Stimulated activated CD4-positive, alpha-beta T cell treated with anti-CD3 and anti-CD28 coated beads, Interleukin-1b, Interleukin-23, amount 100 ng/mL, for 24 hours (primary cell): ENCODE results near the gene STX11.
"Not testable (repeated sequence)": the region's sequence is repeated elsewhere in the genome, so short reads cannot be mapped to it uniquely, and the experiment has no call there.

Experiments used
- DNase-seq, 4 experiments: peaks; one replicate each; pipeline ENCODE4 v3.0.0-alpha.2; 2020; ENCODE audit warnings: low read depth in 4 of 4, low spot score in 1 of 4

The STX11 gene

DNA sequence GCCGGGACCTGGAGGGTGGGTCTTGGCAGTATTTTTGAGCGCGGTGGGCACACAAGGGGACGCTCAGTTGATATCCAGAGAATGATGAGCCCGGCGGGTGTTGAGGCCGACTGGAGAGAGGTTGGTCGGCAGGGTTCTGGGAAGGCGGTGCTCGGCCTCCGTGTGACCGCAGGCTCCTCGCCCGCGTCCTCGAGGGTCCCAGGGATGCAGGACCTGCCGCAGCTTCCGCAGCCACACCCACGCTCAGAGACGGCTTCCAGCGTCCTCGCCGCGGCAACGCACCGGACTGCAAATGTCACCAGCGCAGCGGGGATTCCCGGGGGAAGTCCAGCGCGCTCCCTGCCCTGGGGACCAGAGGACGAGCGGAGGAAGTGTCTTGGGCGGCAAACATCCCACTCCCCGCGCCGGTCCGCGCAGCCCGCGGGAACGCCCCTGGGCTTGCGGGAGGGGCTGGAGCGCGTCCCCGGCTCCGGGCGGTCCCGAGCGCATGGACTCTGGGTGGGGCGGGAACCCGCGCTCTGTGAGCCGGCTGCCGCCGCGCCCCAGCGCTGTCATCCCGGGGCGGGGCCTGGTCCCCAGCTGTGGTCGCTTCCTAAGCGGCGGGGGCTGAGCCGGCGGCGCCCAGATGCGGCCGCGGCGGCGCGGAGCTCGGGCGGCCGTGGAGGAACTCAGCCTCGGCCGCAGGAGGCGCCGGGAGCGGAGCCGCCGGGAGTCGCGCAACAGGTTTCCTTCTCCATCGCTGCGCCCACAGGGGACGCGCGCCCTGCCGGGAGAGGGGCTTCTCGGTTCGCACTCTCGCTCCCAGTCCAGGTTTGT lies at the start of gene STX11:
TSS of gene STX11 (plus strand) at position 624 of the 816 bp plus-strand sequence. CDS start 36,111 bp downstream, outside the sequence.
- peak; percentile 41 to 80 (median 60) for DNase-seq

GRCh38 chr6:144103026-144103563 lies 47.2 kb upstream of the STX11 start:
- no peak for DNase-seq

DNA sequence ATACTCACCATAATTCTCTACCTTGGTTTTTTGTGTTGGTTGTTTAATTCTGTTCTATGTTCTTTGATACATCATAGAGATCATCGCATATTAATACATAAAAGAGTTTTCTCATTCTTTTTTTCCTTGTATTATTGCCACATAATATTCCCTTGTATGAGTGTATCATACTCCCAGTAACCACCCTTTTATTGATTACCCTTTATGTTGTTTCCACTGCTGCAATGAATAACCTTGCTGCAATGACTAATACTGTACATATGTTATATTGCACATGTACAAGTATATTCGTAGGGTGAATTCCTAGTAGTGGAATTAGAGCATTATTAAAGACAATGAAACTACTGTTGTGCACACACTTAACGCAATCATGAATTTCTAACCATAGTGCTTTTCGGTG lies 45.8 kb upstream of the STX11 start:
- no peak for DNase-seq

- DNase-seq, result peak in 1 of 4 experiments; percentile 20
These were observed 45.3 kb upstream of the STX11 start for GRCh38 chr6:144104898-144105487.

- no peak for DNase-seq
These were observed 44.1 kb upstream of the STX11 start for GRCh38 chr6:144106206-144106605.

GRCh38 chr6:144110210-144110609 lies 40.1 kb upstream of the STX11 start:
- DNase-seq, result no peak

DNA sequence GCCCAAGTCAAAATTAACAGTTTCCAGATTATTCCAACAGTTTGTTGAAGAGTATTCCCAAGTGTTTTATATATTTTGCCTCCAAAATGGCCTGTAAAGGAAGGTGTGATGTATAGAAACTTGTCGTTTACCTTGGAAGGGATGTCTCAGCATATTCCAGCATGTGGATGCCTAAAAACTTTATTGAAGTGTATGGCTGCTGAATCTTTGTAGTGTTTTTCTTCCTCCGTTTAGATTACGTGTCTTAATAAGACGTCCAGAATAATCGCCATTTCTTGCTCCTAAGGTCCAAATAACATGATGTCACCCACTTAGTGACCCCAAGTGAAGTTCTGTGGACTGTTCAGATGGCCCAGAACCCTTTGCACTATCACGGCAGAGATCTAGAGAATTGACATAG lies 37.0 kb upstream of the STX11 start:
- no peak for DNase-seq

- DNase-seq, result no peak
These were observed 35.1 kb upstream of the STX11 start for GRCh38 chr6:144115219-144115618.

GRCh38 chr6:144119376-144119775 lies 30.9 kb upstream of the STX11 start:
- no peak for DNase-seq

DNA sequence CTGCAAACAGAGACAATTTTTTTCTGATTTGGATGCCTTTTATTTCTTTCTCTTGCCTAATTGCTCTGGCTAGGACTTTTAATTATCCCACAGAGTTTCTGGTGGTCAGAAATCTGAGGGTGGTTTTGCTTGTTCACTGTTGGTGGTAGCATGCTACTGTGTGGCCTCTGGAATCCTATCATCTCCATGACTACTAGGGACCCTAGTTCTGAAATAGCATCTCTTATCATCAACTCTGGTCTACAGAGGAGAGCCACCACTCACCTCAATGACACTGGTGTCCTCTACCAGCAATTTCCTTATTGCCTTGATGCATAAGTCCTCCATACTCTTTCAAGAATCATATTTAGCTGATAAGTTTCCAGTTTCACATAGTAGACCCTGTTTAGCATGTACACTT lies 27.5 kb upstream of the STX11 start:
- no peak for DNase-seq

DNA sequence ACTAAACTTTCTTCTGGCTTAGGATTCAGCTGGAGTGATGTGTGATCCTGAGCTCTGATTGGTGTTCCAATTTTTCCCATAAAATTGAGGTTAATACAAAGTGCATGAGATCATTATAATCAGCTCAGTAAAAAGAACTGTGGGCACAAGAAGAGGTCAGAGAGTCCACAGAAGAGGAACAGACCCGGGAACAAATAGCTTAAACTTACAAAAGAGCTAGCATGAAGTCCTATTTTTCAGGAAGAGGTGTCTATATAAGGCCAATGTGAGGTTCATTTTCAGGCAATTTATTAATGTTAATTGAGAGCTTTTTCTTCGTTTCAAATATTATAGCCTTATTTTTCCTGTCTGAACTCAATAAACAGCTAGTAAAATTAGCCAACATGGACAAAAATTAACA lies 26.9 kb upstream of the STX11 start:
- no peak for DNase-seq

GRCh38 chr6:144123836-144124235 lies 26.5 kb upstream of the STX11 start:
- no peak for DNase-seq

DNA sequence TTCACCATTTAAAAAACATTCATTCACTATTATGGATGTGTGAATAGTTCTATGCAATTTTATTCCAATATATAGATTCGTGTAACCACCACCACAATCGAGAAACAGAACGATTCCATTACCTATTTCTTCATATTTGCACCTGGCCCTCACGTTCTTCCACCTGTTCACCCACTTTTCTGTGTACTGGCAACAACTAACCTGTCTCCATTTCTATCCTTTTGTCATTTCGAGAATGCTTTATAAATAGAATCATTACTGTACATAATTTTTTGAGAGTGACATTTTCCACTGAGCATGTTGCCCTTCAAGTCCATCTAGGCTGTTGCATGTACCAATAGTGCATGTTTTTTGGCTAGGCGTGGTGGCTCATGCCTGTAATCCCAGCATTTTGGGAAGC lies 23.2 kb upstream of the STX11 start:
- DNase-seq, result no peak

GRCh38 chr6:144129469-144129868 lies 20.8 kb upstream of the STX11 start:
- DNase-seq, result no peak

DNA sequence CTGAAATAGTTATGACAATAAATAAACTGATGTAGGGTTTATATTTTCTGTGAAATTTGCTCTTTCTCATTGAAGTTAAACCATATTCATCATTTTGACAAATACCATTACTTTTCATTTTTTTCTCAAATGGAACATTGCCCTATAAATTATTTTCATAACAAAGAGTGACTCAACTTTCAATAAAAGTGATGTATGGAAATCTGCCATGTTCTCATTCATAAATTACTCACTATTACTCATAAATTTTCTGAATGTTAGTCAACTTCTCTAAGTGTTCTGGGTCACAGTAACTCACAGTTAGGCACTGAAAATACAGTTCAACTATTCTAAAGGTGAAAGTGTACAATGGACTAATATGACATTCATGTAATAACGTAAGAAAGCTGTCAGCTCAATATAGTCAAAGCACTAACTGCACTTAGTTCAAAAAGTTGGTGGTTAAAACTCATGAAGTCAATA lies 19.0 kb upstream of the STX11 start:
- no peak for DNase-seq

DNA sequence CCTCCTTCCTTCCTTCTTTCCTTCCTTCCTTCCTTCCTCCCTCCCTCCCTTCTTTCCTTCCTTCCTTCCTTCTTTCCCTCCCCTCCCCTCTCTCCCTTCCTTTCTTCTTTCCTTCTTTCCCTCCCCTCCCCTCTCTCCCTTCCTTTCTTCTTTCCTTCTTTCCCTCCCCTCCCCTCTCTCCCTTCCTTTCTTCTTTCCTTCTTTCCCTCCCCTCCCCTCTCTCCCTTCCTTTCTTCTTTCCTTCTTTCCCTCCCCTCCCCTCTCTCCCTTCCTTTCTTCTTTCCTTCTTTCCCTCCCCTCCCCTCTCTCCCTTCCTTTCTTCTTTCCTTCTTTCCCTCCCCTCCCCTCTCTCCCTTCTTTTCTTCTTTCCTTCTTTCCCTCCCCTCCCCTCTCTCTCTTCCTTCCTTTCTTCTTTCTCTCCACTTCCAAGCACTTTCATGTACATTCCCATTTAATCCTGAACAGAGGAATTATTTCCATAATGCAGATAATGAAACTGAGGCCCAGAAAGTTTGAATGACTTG lies 18.1 kb upstream of the STX11 start:
- not testable (repeated sequence) for DNase-seq

- DNase-seq, result no peak
These were observed 17.0 kb upstream of the STX11 start for GRCh38 chr6:144133225-144133821.

DNA sequence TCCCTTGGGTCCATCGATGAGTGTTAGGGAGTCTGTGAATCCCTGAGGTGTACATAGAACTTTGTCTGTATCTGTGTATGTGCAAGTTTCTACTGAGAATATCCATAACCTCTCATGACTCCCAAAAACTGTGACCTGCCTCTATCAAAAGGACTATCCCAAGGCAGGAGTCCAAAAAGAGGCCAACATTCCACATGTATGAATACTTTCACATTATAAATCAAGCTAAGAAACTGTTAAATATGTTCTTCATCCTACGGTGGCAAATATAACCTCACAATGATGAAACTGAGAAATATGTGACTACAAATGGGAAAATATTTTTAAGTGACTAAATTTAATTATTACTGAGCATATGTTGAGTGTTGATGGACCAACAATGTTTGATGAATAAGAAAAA lies 16.1 kb upstream of the STX11 start:
- DNase-seq, result no peak

DNA sequence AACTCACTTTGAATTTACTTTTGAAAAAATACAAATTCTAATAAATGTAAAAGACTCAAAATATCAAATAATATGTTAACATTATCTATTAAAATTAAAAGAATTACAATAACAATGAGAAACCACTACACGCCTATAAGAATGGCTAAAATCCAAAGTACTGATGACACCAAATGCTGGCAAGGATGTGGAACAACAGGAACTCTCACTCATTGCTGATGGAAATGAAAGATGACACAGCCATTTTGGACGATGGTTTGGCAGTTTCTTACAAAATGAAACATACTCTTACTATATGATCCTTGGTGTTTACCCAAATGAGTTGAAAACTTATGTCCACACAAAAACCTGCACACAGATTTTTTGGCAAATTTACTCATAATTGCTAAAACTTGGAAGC lies 15.6 kb upstream of the STX11 start:
- DNase-seq, result no peak

GRCh38 chr6:144138542-144138941 lies 11.8 kb upstream of the STX11 start:
- DNase-seq, result no peak

GRCh38 chr6:144139817-144140216 lies 10.5 kb upstream of the STX11 start:
- no peak for DNase-seq

- DNase-seq, result no peak
These were observed 9.4 kb upstream of the STX11 start for GRCh38 chr6:144140867-144141266.
